LNCaP clone FGC (cell line): ENCODE data around the gene SLC27A4.

Source experiments
- DNase-seq: peaks from one replicate; pipeline ENCODE4 v3.0.0-alpha.2; 2011; ENCODE audit warnings: low read depth
- H3K4me3 ChIP-seq: 2 replicates; pipeline ENCODE4 v1.5.1; 2011; ENCODE audit warnings: mild to moderate bottlenecking, low read depth, low read length, control low read depth
- TF ChIP-seq, protein P1 (sequence below): IDR thresholded peaks from 2 replicates; pipeline ENCODE4 v1.5.1; 2012; ENCODE audit warnings: mild to moderate bottlenecking; ENCODE audit not compliant: control insufficient read depth, insufficient read depth; ENCODE audit errors: extremely low read depth

SLC27A4 gene

DNA sequence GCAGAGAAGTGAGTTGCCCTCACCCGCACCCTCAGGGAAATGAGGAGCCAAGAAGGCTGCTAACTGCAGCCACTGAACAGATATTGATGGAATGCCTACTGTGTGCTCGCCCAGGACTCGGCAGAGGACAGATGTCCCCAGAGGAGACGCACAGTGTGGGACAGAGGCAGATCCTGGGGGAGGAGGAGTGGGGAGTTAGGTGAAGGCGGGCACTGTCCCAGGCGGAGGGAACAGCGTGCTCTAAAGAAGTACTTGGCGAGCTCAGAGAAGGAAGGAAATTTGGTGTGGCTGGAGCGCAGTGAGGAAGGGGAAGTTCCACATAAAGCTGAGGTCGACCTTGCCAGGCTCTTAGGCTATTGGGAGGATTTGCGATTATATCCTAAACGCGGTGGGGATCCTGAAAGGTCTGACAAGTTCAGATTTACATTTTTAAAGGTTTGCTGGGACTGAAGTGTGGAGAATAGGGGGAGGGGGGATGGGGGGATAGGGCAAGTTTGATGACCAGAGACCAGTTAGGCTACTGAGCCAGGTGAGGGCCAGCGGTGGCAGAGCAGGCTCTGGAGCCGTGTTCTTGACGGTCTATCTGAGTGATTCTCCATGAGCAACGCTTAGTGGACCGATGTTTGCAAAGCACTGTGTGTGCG, 56.8 kb downstream of the SLC27A4 start:
- H3K4me3 ChIP-seq, result no peak overlapping the region
- DNase-seq, result no peak
- TF ChIP-seq, protein P1, sequence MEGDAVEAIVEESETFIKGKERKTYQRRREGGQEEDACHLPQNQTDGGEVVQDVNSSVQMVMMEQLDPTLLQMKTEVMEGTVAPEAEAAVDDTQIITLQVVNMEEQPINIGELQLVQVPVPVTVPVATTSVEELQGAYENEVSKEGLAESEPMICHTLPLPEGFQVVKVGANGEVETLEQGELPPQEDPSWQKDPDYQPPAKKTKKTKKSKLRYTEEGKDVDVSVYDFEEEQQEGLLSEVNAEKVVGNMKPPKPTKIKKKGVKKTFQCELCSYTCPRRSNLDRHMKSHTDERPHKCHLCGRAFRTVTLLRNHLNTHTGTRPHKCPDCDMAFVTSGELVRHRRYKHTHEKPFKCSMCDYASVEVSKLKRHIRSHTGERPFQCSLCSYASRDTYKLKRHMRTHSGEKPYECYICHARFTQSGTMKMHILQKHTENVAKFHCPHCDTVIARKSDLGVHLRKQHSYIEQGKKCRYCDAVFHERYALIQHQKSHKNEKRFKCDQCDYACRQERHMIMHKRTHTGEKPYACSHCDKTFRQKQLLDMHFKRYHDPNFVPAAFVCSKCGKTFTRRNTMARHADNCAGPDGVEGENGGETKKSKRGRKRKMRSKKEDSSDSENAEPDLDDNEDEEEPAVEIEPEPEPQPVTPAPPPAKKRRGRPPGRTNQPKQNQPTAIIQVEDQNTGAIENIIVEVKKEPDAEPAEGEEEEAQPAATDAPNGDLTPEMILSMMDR, result no peak

GRCh38 chr9:128397831-128398230, 57.5 kb downstream of the SLC27A4 start:
- DNase-seq, result no peak
- no peak overlapping the region for H3K4me3 ChIP-seq
- TF ChIP-seq, protein P1, result no peak

GRCh38 chr9:128399861-128400260, 59.5 kb downstream of the SLC27A4 start:
- H3K4me3 ChIP-seq, result no peak overlapping the region
- no peak for DNase-seq
- TF ChIP-seq, protein P1, result no peak

- TF ChIP-seq, protein P1, result no peak
- H3K4me3 ChIP-seq, result no peak overlapping the region
- no peak for DNase-seq
These were observed 64.2 kb downstream of the SLC27A4 start for GRCh38 chr9:128404560-128404959.

- H3K4me3 ChIP-seq, result no peak overlapping the region
- DNase-seq, result no peak
- TF ChIP-seq, protein P1, result no peak
These were observed 64.9 kb downstream of the SLC27A4 start for GRCh38 chr9:128405077-128405779.

GRCh38 chr9:128405780-128406171, 65.4 kb downstream of the SLC27A4 start:
- H3K4me3 ChIP-seq, result no peak overlapping the region
- TF ChIP-seq, protein P1, result no peak
- DNase-seq, result no peak
